ENCODE measurements around the gene SLC23A2. TPM values are rescaled to one million over a fixed set of nuclear protein-coding genes. Genes with fewer than 3 reads are reported as not detected.
A peak's percentile ranks its signal among the peaks of the same experiment; 100 is the strongest.

The SLC23A2 gene
- polyA plus RNA-seq, 1 of the 3 experiments (the other 2 are of a cell fraction): 14.0 TPM

GRCh38 chr20:4949833-4950178 is 51.5 kb downstream of the SLC23A2 start:
- no peaks in the 10 kb centered on the region for H4K20me1 ChIP-seq (ENCODE audit: insufficient read depth)
- H3K4me1 ChIP-seq (ENCODE audit: control insufficient read depth in 1 of 2, insufficient read depth in 2 of 2, low read depth in 1 of 2, low read length in 1 of 2): peaks cover 2 to 5% of the 10 kb centered on the region in 2 experiments; a peak in 1 of 4 replicates
- H3K9me3 ChIP-seq: no peaks in the 10 kb centered on the region
- POLR2A ChIA-PET: no interaction called here
- no peak overlapping the region for H2AFZ ChIP-seq (ENCODE audit: low read depth)
- H3K9me2 ChIP-seq: no peaks in the 10 kb centered on the region
- H3F3A ChIP-seq (replicated peaks; ENCODE audit: insufficient read depth): peaks cover 8% of the 10 kb centered on the region
- CTCF ChIA-PET: interaction anchor here (0.6 to 2.7 kb wide), 25 partner anchors 9 to 372 kb away, joined by 3 to 12 read pairs (median 3); no protein-coding TSS in a partner anchor
- H3K9ac ChIP-seq: no peak overlapping the region
- H3K36me3 ChIP-seq (replicated peaks in 1 of 2; ENCODE audit: control insufficient read depth in 1 of 2, insufficient read depth in 2 of 2, low read length in 1 of 2): peaks cover 0 to 7% of the 10 kb centered on the region in 2 experiments
- H3K4me2 ChIP-seq: no peak overlapping the region
- no peaks in the 10 kb centered on the region for H3K79me2 ChIP-seq (ENCODE audit: insufficient read depth)
- no peak overlapping the region for H3K4me3 ChIP-seq (ENCODE audit: low read depth in 2 of 2, low read length in 1 of 2)
- H3K27ac ChIP-seq (ENCODE audit: low read depth in 2 of 2, low read length in 1 of 2): no peak overlapping the region
- H3K27me3 ChIP-seq (ENCODE audit: insufficient read depth): no peaks in the 10 kb centered on the region
- 65% methylated on average over 6 of the region's 6 CpGs for WGBS (ENCODE audit: low lambda C conversion rate)
- peak; percentile 81 for TF ChIP-seq RAD21 (IDR thresholded peaks at IDR 0.05; ENCODE audit: low read length)
- TF ChIP-seq, protein P1, sequence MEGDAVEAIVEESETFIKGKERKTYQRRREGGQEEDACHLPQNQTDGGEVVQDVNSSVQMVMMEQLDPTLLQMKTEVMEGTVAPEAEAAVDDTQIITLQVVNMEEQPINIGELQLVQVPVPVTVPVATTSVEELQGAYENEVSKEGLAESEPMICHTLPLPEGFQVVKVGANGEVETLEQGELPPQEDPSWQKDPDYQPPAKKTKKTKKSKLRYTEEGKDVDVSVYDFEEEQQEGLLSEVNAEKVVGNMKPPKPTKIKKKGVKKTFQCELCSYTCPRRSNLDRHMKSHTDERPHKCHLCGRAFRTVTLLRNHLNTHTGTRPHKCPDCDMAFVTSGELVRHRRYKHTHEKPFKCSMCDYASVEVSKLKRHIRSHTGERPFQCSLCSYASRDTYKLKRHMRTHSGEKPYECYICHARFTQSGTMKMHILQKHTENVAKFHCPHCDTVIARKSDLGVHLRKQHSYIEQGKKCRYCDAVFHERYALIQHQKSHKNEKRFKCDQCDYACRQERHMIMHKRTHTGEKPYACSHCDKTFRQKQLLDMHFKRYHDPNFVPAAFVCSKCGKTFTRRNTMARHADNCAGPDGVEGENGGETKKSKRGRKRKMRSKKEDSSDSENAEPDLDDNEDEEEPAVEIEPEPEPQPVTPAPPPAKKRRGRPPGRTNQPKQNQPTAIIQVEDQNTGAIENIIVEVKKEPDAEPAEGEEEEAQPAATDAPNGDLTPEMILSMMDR (IDR thresholded peaks at IDR 0.05): peak; percentile 57
- peak; percentile 68 for TF ChIP-seq SMC3 (IDR thresholded peaks at IDR 0.05; ENCODE audit: low read depth, low read length)
- TF ChIP-seq TAF1 (IDR thresholded peaks at IDR 0.05; ENCODE audit: borderline replicate concordance, low read depth, low read length): no peak
- TF ChIP-seq FOSL2 (IDR thresholded peaks at IDR 0.05; ENCODE audit: borderline replicate concordance, low read depth): no peak
- DNase-seq: peak; percentile 46

DNA sequence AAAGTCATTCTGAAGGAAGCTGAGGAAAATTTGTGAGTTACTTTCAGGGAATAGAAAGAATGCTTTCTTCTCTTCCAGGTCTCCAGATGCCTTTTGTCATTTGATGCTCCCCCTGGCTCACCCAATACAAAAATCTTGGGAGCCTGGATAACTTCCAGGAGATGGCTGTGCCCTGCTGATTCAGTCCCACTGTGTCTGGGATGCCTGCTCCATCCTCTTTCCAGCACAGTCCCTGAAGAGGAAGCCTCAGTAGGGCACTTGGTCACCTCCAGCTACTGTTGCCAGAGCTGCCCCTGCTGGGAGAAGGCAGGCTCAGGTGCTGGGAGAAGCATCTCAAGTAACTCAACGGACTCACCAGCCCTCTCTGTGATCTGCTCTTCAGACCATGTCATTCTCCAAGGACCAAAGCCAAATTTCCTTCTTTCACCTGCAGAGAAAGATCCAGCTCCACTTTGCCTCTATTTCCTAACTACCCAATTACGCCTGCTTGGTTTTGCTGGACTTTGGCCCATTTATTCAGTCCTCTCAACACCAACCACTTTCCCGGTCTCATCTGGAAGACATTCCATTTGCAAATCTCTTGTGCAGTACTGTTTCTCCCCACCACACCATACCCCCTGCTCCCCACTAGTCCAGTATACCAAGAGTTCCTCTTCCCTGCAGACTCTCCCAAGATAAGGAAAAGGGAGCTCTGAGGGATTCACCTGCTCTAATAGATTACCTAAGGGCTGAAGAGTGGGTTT is 53.3 kb downstream of the SLC23A2 start:
- WGBS (ENCODE audit: low lambda C conversion rate): 100% methylated on average over 3 of the region's 3 CpGs
- H3K79me2 ChIP-seq (ENCODE audit: insufficient read depth): no peaks in the 10 kb centered on the region
- no peaks in the 10 kb centered on the region for H3K9me2 ChIP-seq
- H3K4me1 ChIP-seq (ENCODE audit: control insufficient read depth in 1 of 2, insufficient read depth in 2 of 2, low read depth in 1 of 2, low read length in 1 of 2): peaks cover 2 to 5% of the 10 kb centered on the region in 2 experiments; a peak in 1 of 4 replicates
- H2AFZ ChIP-seq (ENCODE audit: low read depth): no peak overlapping the region
- no peaks in the 10 kb centered on the region for H4K20me1 ChIP-seq (ENCODE audit: insufficient read depth)
- peaks cover 8% of the 10 kb centered on the region for H3F3A ChIP-seq (replicated peaks; ENCODE audit: insufficient read depth)
- CTCF ChIA-PET: interaction anchor here (0.7 to 2.7 kb wide), 10 partner anchors 8 to 244 kb away, joined by 3 to 11 read pairs (median 4); no protein-coding TSS in a partner anchor
- no peaks in the 10 kb centered on the region for H3K9me3 ChIP-seq
- no peak for DNase-seq
- H3K9ac ChIP-seq: no peak overlapping the region
- POLR2A ChIA-PET: no interaction called here
- H3K36me3 ChIP-seq (replicated peaks in 1 of 2; ENCODE audit: control insufficient read depth in 1 of 2, insufficient read depth in 2 of 2, low read length in 1 of 2): peaks cover 0 to 7% of the 10 kb centered on the region in 2 experiments
- no peak overlapping the region for H3K4me3 ChIP-seq (ENCODE audit: low read depth in 2 of 2, low read length in 1 of 2)
- no peak overlapping the region for H3K4me2 ChIP-seq
- TF ChIP-seq RFX5 (IDR thresholded peaks at IDR 0.05; ENCODE audit: low read length) (no peak), POLR2AphosphoS5 (IDR thresholded peaks at IDR 0.05; ENCODE audit: low read depth, low read length) (no peak), TCF12 (IDR thresholded peaks at IDR 0.05) (no peak), RAD21 (IDR thresholded peaks at IDR 0.05; ENCODE audit: low read length) (no peak), SIN3A (IDR thresholded peaks at IDR 0.05; ENCODE audit: borderline replicate concordance, low read depth, low read length) (no peak), ELF1 (IDR thresholded peaks at IDR 0.05) (no peak), MAX (IDR thresholded peaks at IDR 0.05; ENCODE audit: low read depth) (no peak), FOXM1 (IDR thresholded peaks at IDR 0.05; ENCODE audit: low read depth) (no peak), FOSL2 (IDR thresholded peaks at IDR 0.05; ENCODE audit: borderline replicate concordance, low read depth) (no peak), RCOR1 (IDR thresholded peaks at IDR 0.05; ENCODE audit: low read length) (no peak), EZH2phosphoT487 (IDR thresholded peaks at IDR 0.05; ENCODE audit: borderline replicate concordance, low read depth) (no peak), REST (IDR thresholded peaks at IDR 0.05; ENCODE audit: low read depth, low read length) (no peak), CHD2 (IDR thresholded peaks at IDR 0.05; ENCODE audit: low read length, partially characterized antibody) (no peak), FOXJ3 (CRISPR knock-in tag; IDR thresholded peaks at IDR 0.05) (no peak), EP300 (IDR thresholded peaks at IDR 0.05; ENCODE audit: borderline replicate concordance in 1 of 2, low read depth in 1 of 2, low read length in 1 of 2) (no peak), RXRA (IDR thresholded peaks at IDR 0.05; ENCODE audit: borderline replicate concordance, low read depth) (no peak)
- TF ChIP-seq, protein P2, sequence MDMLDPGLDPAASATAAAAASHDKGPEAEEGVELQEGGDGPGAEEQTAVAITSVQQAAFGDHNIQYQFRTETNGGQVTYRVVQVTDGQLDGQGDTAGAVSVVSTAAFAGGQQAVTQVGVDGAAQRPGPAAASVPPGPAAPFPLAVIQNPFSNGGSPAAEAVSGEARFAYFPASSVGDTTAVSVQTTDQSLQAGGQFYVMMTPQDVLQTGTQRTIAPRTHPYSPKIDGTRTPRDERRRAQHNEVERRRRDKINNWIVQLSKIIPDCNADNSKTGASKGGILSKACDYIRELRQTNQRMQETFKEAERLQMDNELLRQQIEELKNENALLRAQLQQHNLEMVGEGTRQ (IDR thresholded peaks at IDR 0.05; ENCODE audit: borderline replicate concordance, low read depth, low read length): no peak
- no peaks in the 10 kb centered on the region for H3K27me3 ChIP-seq (ENCODE audit: insufficient read depth)
- H3K27ac ChIP-seq (ENCODE audit: low read depth in 2 of 2, low read length in 1 of 2): no peak overlapping the region
